ENCODE measurements around the gene CORO7. TPM values are rescaled to one million over a fixed set of nuclear protein-coding genes. Genes with fewer than 3 reads are reported as not detected.

CORO7 gene
- total and polyA plus RNA-seq, 9 of the 15 experiments (the other 6 are each of a cell fraction or from before 2014, with no cell fraction given) = 0.45 to 77.2 (median 18.7) TPM

DNA sequence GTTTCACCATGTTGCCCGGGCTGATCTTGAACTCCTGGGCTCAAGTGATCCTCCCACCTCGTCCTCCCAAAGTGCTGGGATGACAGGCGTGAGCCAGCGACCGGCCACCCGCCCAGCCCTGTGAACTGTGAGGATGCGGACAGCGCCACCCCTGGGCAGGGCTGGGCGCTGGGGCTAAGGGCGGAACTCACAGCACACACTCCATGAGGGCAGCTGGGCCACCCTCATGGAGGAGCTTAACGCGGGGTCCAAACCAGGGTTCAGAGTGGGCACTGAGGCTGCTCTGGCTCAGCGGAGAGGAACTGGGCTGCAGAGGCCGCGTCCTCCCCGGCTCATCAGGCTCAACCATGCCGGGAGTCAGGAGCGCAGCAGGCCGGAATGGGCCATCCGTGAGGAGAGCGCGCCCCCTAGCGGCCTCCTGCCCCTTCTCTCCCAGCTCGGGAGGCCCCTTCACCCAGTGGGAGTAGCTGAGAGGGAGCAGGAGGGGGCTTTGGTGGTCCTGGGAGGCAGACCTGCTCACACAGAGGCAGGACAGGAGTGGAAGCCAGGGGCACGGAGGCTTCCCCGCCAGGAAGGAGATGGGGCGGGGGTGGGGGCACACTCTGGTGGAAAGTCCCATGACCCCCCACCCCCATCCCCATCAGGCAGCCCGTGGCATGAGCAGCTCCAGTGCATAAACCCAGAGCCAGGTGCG, 13.8 kb downstream of the CORO7 start (continued):
- TF ChIP-seq PYGO2 (tag; IDR thresholded peaks at IDR 0.05) (no peak), XRCC5 (IDR thresholded peaks at IDR 0.05; ENCODE audit: low read depth, low read length) (peak; percentile 76), POU5F1 (IDR thresholded peaks at IDR 0.05; ENCODE audit: borderline replicate concordance, low read depth, low read length, partially characterized antibody) (no peak), CEBPB (tag; IDR thresholded peaks at IDR 0.05) (no peak), RB1 (IDR thresholded peaks at IDR 0.05; ENCODE audit: low read depth) (peak; percentile 80; the same call in 1 of the 2 replicates), ZNF707 (CRISPR knock-in tag; conservative IDR thresholded peaks at IDR 0.05) (no peak), ZKSCAN1 (IDR thresholded peaks at IDR 0.05; ENCODE audit: low read depth, low read length) (no peak), KAT7 (CRISPR knock-in tag; IDR thresholded peaks at IDR 0.05; ENCODE audit: borderline replicate concordance) (no peak), BRD9 (IDR thresholded peaks at IDR 0.05; ENCODE audit: low read depth, partially characterized antibody) (no peak), ZZZ3 (IDR thresholded peaks at IDR 0.05) (0 out of 2 replicates have a peak, but pooled peaks have one; percentile 37), XRCC4 (IDR thresholded peaks at IDR 0.05; ENCODE audit: extremely low read depth, insufficient read depth, insufficient read length) (no peak), ZNF699 (CRISPR knock-in tag; IDR thresholded peaks at IDR 0.05; ENCODE audit: insufficient replicate concordance) (no peak), SAFB (IDR thresholded peaks at IDR 0.05; ENCODE audit: borderline replicate concordance, low read depth, low read length) (no peak), ZNF197 (CRISPR knock-in tag; IDR thresholded peaks at IDR 0.05; ENCODE audit: low read depth) (no peak), CREBBP (IDR thresholded peaks at IDR 0.05; ENCODE audit: low read depth, low read length) (no peak), PHF8 (IDR thresholded peaks at IDR 0.05; ENCODE audit: borderline replicate concordance, low read length) (no peak)
- TF ChIP-seq, protein P1, sequence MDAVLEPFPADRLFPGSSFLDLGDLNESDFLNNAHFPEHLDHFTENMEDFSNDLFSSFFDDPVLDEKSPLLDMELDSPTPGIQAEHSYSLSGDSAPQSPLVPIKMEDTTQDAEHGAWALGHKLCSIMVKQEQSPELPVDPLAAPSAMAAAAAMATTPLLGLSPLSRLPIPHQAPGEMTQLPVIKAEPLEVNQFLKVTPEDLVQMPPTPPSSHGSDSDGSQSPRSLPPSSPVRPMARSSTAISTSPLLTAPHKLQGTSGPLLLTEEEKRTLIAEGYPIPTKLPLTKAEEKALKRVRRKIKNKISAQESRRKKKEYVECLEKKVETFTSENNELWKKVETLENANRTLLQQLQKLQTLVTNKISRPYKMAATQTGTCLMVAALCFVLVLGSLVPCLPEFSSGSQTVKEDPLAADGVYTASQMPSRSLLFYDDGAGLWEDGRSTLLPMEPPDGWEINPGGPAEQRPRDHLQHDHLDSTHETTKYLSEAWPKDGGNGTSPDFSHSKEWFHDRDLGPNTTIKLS (IDR thresholded peaks at IDR 0.05; ENCODE audit: borderline replicate concordance, low read depth) = peak; percentile 53; the same call in 1 of the 2 replicates
- TF ChIP-seq, protein P2, sequence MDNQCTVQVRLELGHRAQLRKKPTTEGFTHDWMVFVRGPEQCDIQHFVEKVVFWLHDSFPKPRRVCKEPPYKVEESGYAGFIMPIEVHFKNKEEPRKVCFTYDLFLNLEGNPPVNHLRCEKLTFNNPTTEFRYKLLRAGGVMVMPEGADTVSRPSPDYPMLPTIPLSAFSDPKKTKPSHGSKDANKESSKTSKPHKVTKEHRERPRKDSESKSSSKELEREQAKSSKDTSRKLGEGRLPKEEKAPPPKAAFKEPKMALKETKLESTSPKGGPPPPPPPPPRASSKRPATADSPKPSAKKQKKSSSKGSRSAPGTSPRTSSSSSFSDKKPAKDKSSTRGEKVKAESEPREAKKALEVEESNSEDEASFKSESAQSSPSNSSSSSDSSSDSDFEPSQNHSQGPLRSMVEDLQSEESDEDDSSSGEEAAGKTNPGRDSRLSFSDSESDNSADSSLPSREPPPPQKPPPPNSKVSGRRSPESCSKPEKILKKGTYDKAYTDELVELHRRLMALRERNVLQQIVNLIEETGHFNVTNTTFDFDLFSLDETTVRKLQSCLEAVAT (IDR thresholded peaks at IDR 0.05) = 0 out of 4 replicates have a peak, but pooled peaks of 1 of the 2 experiments have one; percentile 24
- TF ChIP-seq, protein P3, sequence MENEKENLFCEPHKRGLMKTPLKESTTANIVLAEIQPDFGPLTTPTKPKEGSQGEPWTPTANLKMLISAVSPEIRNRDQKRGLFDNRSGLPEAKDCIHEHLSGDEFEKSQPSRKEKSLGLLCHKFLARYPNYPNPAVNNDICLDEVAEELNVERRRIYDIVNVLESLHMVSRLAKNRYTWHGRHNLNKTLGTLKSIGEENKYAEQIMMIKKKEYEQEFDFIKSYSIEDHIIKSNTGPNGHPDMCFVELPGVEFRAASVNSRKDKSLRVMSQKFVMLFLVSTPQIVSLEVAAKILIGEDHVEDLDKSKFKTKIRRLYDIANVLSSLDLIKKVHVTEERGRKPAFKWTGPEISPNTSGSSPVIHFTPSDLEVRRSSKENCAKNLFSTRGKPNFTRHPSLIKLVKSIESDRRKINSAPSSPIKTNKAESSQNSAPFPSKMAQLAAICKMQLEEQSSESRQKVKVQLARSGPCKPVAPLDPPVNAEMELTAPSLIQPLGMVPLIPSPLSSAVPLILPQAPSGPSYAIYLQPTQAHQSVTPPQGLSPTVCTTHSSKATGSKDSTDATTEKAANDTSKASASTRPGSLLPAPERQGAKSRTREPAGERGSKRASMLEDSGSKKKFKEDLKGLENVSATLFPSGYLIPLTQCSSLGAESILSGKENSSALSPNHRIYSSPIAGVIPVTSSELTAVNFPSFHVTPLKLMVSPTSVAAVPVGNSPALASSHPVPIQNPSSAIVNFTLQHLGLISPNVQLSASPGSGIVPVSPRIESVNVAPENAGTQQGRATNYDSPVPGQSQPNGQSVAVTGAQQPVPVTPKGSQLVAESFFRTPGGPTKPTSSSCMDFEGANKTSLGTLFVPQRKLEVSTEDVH (IDR thresholded peaks at IDR 0.05; ENCODE audit: low read depth, partially characterized antibody) = peak; percentile 36
- TF ChIP-seq, protein P4, sequence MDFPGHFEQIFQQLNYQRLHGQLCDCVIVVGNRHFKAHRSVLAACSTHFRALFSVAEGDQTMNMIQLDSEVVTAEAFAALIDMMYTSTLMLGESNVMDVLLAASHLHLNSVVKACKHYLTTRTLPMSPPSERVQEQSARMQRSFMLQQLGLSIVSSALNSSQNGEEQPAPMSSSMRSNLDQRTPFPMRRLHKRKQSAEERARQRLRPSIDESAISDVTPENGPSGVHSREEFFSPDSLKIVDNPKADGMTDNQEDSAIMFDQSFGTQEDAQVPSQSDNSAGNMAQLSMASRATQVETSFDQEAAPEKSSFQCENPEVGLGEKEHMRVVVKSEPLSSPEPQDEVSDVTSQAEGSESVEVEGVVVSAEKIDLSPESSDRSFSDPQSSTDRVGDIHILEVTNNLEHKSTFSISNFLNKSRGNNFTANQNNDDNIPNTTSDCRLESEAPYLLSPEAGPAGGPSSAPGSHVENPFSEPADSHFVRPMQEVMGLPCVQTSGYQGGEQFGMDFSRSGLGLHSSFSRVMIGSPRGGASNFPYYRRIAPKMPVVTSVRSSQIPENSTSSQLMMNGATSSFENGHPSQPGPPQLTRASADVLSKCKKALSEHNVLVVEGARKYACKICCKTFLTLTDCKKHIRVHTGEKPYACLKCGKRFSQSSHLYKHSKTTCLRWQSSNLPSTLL (IDR thresholded peaks at IDR 0.05) = no peak

Measured in K562 (cell line).